ENCODE data around the gene CATSPER3.

The CATSPER3 gene

GRCh38 chr5:135056316-135057030, 88.8 kb downstream of the CATSPER3 start:
- Histone ChIP-seq H3F3A (ENCODE audit: insufficient read depth, low read length) (peaks cover 4% of the 10 kb centered on the region; the same call in 1 of the 2 replicates), H3K27me3 (replicated peaks; ENCODE audit: insufficient read depth, low read length) (no peaks in the 10 kb centered on the region), H2AFZ (ENCODE audit: low read length) (no peak overlapping the region), H3K27ac (ENCODE audit: low read length) (no peak overlapping the region), H3K79me2 (ENCODE audit: low read length) (no peaks in the 10 kb centered on the region), H4K20me1 (ENCODE audit: insufficient read depth, low read length) (no peaks in the 10 kb centered on the region), H3K9ac (ENCODE audit: low read length) (no peak overlapping the region), H3K4me3 (ENCODE audit: low read length) (no peak overlapping the region), H3K4me1 (ENCODE audit: low read length) (peaks cover 25% of the 10 kb centered on the region), H3K4me2 (ENCODE audit: low read depth, low read length) (no peak overlapping the region), H3K9me3 (replicated peaks; ENCODE audit: insufficient read depth, low read length) (no peaks in the 10 kb centered on the region), H3K36me3 (replicated peaks; ENCODE audit: insufficient read depth, low read length) (no peaks in the 10 kb centered on the region), H3K9me2 (replicated peaks; ENCODE audit: insufficient read depth, low read length) (no peaks in the 10 kb centered on the region)
- TF ChIP-seq EZH2phosphoT487 (IDR thresholded peaks at IDR 0.05; ENCODE audit: low read length): no peak
- TF ChIP-seq CTCF (IDR thresholded peaks at IDR 0.05; ENCODE audit: low read length): no peak
- no peak for TF ChIP-seq EZH2 (optimal IDR thresholded peaks at IDR 0.05; ENCODE audit: low read depth, low read length)
- no peak for DNase-seq

GRCh38 chr5:135057233-135057632, 89.5 kb downstream of the CATSPER3 start:
- H3K27me3 ChIP-seq (replicated peaks; ENCODE audit: insufficient read depth, low read length): no peaks in the 10 kb centered on the region
- no peak overlapping the region for H3K4me2 ChIP-seq (ENCODE audit: low read depth, low read length)
- TF ChIP-seq CTCF (IDR thresholded peaks at IDR 0.05; ENCODE audit: low read length) (no peak), EZH2 (optimal IDR thresholded peaks at IDR 0.05; ENCODE audit: low read depth, low read length) (no peak), EZH2phosphoT487 (IDR thresholded peaks at IDR 0.05; ENCODE audit: low read length) (no peak)
- no peaks in the 10 kb centered on the region for H3K9me3 ChIP-seq (replicated peaks; ENCODE audit: insufficient read depth, low read length)
- no peak overlapping the region for H3K27ac ChIP-seq (ENCODE audit: low read length)
- DNase-seq: no peak
- H3K9me2 ChIP-seq (replicated peaks; ENCODE audit: insufficient read depth, low read length): no peaks in the 10 kb centered on the region
- no peak overlapping the region for H3K4me3 ChIP-seq (ENCODE audit: low read length)
- H3K36me3 ChIP-seq (replicated peaks; ENCODE audit: insufficient read depth, low read length): no peaks in the 10 kb centered on the region
- H2AFZ ChIP-seq (ENCODE audit: low read length): no peak overlapping the region
- peaks cover 4% of the 10 kb centered on the region; the same call in 1 of the 2 replicates for H3F3A ChIP-seq (ENCODE audit: insufficient read depth, low read length)
- H3K4me1 ChIP-seq (ENCODE audit: low read length): peaks cover 22% of the 10 kb centered on the region
- no peak overlapping the region for H3K9ac ChIP-seq (ENCODE audit: low read length)
- no peaks in the 10 kb centered on the region for H4K20me1 ChIP-seq (ENCODE audit: insufficient read depth, low read length)
- H3K79me2 ChIP-seq (ENCODE audit: low read length): no peaks in the 10 kb centered on the region

GRCh38 chr5:135058331-135058732, 90.6 kb downstream of the CATSPER3 start:
- no peaks in the 10 kb centered on the region for H3K9me2 ChIP-seq (replicated peaks; ENCODE audit: insufficient read depth, low read length)
- no peaks in the 10 kb centered on the region for H3K36me3 ChIP-seq (replicated peaks; ENCODE audit: insufficient read depth, low read length)
- H3K4me1 ChIP-seq (ENCODE audit: low read length): peaks cover 13% of the 10 kb centered on the region
- H3K4me3 ChIP-seq (ENCODE audit: low read length): no peak overlapping the region
- H2AFZ ChIP-seq (ENCODE audit: low read length): no peak overlapping the region
- no peak overlapping the region for H3K27ac ChIP-seq (ENCODE audit: low read length)
- H3K79me2 ChIP-seq (ENCODE audit: low read length): no peaks in the 10 kb centered on the region
- no peak overlapping the region for H3K4me2 ChIP-seq (ENCODE audit: low read depth, low read length)
- DNase-seq: no peak
- no peaks in the 10 kb centered on the region for H3K27me3 ChIP-seq (replicated peaks; ENCODE audit: insufficient read depth, low read length)
- H3K9me3 ChIP-seq (replicated peaks; ENCODE audit: insufficient read depth, low read length): no peaks in the 10 kb centered on the region
- H3F3A ChIP-seq (ENCODE audit: insufficient read depth, low read length): peaks cover 4% of the 10 kb centered on the region; the same call in 1 of the 2 replicates
- TF ChIP-seq CTCF (IDR thresholded peaks at IDR 0.05; ENCODE audit: low read length): no peak
- no peak for TF ChIP-seq EZH2 (optimal IDR thresholded peaks at IDR 0.05; ENCODE audit: low read depth, low read length)
- TF ChIP-seq EZH2phosphoT487 (IDR thresholded peaks at IDR 0.05; ENCODE audit: low read length): no peak
- H4K20me1 ChIP-seq (ENCODE audit: insufficient read depth, low read length): no peaks in the 10 kb centered on the region
- no peak overlapping the region for H3K9ac ChIP-seq (ENCODE audit: low read length)

Data from MM.1S (cell line).